HG02623 (cell line): ENCODE data around the gene RAB9A.
"Not testable (repeated sequence)": the region's sequence is repeated elsewhere in the genome, so short reads cannot be mapped to it uniquely, and the experiment has no call there.

Source experiments
- ATAC-seq: cut with Tn5 transposase; IDR thresholded peaks from one replicate; pipeline ENCODE4 v1.9.1; 2021; ENCODE audit warnings: moderate library complexity; ENCODE audit not compliant: unreplicated experiment

RAB9A gene

DNA sequence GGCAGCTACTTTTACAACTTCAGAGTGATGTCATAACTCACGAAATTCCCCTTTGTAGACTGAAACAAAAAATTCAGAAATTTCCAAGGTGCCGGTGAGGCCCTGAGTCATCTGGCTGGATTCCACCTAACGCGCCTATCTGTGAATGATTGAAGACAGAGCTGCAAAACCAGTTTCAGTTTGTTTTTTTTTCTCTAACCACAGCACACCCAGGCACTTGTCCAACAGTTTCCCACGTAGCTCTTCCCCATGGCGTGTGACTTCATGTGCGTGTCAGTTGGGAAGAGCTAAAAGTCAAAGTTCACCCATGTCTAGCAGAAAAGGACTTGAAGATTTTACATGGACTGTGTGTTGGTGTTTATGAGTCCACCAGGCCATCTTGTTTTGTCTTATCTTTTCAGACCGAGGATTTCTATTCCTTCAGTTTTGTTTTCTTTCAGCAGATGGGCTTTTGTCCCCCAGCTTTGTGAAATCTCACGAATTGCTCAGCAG, 19.6 kb upstream of the RAB9A start:
- peak; percentile 67 for ATAC-seq

- not testable (repeated sequence) for ATAC-seq
These were observed 19.2 kb upstream of the RAB9A start for GRCh38 chrX:13669755-13670154.

GRCh38 chrX:13670197-13670596, 18.7 kb upstream of the RAB9A start:
- ATAC-seq = no peak

DNA sequence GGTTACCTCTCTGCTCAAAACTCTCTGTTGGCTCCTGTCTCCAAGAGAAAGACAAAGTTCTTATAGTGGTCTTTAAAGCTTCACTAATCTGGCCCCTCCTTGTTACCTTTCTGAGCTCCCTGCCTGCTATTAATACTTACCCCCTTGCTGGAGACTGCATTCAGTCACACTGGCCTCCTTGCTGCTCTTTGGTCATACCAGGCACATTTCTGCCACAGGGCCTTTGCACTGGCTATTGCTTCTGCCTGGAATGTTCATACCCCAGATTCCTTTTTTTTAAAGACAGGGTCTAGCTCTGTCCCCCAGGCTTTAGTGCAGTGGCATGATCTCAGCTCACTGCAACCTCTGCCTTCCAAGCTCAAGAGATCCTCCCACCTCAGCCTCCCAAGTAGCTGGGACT, 15.9 kb upstream of the RAB9A start:
- no peak for ATAC-seq

- no peak for ATAC-seq
These were observed 12.0 kb upstream of the RAB9A start for GRCh38 chrX:13676885-13677284.

- not testable (repeated sequence) for ATAC-seq
These were observed 9.2 kb upstream of the RAB9A start for GRCh38 chrX:13679700-13680099.

DNA sequence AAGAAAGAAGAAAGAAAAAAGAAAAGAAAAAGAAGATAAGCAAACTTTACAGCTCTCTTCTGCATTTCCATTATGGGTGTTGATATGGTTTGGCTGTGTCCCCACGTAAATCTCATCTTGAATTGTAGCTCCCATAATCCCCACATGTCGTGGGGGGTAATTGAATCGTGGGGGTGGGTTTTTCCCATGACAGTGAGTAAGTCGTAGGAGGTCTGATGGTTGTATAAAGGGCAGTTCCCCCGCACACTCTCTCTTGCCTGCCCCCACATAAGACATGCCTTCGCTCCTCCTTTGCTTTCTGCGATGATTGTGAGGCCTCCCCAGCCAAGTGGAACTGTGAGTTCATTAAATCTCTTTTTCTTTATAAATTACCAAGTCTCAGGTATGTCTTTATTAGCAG, 7.3 kb upstream of the RAB9A start:
- ATAC-seq = no peak

DNA sequence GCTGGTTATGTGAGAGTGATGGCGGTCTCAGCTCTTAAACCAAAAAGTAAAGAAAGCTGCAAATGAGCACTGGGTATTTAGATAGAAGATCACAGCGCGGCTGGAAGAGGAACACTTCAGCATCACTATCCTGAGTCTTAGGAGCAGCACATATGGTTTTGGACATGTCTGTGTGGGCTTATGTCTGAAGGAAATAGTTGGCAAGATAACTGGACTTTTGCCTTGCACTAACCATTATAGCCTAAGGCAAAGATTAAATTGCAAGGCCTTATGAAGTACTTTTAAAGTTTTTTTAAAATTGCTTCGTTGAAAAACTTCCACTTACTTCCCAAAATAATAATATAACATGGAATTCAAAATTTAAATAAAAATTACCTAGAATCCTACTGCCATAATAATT, 4.6 kb upstream of the RAB9A start:
- ATAC-seq = no peak

DNA sequence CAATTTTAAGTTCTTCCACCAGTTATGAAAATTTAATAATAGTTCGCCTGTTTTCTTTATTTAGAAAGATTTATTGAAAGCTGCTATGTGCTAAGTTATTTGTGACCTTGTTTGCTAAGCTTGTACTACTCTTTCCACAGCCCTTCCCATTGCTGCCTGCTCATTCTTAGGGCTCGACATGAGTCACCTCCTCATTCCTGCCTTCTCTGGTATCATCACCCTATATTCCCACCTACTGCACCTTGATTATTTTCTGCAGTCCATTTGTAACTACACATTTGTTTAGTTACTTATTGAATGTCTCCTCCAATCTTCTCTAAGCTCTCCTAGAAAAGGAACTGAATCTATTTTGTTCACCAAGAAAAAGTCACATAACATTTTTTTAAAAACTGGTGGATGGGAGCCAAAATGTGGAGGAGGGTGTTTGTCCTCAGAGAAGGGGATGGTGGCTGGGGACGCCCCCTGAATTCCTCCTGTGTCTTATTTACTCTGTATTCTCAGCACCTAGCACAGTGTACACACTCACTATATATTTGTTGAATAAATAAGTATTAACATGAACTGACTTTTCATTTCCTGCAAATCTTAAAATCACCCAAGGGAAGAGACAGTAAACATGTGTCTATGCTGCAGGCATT, 3.7 kb upstream of the RAB9A start:
- no peak for ATAC-seq

- ATAC-seq = no peak
These were observed 1.7 kb upstream of the RAB9A start for GRCh38 chrX:13687203-13687602.

GRCh38 chrX:13688384-13688957, 457 bp upstream of the RAB9A start:
- ATAC-seq = no peak

DNA sequence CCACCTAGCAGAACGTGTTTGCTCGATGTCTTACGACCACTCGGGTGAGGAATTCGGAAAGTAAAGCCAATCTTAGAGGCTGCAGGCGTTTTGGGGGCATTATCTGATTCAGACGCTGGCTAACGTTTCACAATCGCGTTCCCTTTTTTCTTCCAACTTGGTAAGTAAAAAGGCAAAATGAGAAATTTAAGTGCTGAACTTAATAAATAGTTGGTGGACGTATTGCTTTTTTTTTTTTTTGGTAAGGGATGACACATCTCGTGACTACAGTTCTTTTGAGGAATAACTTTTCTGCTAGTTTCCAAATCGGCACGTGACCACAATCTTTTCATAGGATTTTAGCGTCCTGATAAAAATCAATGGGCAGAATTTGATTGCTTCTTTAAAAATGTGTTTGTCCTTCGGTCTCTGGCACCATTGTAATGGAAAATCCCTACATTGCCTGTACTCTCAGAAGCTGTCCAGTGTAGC, 848 bp downstream of the RAB9A start:
- no peak for ATAC-seq

- ATAC-seq = no peak
These were observed 1.9 kb downstream of the RAB9A start for GRCh38 chrX:13690836-13691235.

DNA sequence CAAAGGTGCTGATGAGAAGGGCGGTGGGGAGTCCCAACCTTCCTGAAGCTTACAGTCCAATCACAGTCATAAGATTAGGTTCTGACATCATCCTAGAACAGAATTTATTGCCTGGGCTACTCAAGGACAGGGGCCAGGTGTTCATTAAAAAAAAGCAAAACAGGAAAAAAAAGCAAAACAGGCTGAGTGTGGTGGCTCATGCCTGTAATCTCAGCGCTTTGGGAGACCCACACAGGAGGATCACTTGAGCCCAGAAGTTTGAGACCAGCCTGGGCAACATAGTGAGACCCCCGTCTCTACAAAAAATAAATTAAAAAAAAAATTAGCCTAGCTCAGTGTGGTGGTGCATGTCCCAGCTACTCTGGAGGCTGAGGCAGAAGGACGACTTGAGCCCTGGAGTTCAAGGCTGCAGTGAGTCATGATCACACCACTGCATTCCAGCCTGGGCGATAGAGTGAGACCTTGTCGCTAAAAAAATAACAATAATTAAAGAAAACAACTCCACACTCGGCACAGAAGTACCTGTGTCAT, 3.0 kb downstream of the RAB9A start:
- ATAC-seq = no peak

- ATAC-seq = no peak
These were observed 3.9 kb downstream of the RAB9A start for GRCh38 chrX:13692771-13693231.

DNA sequence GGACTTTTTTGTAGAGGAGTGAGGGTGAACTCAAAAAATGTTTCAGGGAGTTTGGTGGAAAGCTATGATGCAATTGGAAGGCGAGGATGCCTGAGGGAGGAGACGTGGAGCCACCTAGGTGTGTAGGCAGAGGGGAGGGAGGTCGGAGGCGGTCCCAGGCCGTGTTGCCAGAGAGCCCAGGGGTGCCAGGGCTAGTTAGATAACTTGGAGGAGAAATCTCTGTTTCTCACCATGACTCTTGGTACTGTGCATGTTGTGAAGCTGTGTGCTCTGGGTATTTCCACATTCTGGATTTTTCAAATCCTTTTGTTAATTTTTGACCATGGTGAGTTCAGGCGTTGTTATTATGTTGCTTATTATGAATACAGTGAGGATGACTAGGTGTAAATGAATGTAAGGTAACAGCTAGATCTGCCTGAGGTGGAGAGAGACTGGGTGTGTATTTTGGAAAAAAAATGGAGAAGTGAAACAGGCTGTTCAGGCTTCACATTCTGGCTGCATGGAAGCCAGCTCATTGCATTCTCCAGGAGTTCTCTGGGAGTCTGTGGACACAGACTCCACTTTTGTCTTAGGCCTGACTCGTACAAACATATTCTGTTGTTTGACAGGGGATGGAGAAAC, 4.5 kb downstream of the RAB9A start:
- ATAC-seq = no peak

- ATAC-seq = no peak
These were observed 5.4 kb downstream of the RAB9A start for GRCh38 chrX:13694359-13694758.

- ATAC-seq = no peak
These were observed 6.1 kb downstream of the RAB9A start for GRCh38 chrX:13694983-13695382.

DNA sequence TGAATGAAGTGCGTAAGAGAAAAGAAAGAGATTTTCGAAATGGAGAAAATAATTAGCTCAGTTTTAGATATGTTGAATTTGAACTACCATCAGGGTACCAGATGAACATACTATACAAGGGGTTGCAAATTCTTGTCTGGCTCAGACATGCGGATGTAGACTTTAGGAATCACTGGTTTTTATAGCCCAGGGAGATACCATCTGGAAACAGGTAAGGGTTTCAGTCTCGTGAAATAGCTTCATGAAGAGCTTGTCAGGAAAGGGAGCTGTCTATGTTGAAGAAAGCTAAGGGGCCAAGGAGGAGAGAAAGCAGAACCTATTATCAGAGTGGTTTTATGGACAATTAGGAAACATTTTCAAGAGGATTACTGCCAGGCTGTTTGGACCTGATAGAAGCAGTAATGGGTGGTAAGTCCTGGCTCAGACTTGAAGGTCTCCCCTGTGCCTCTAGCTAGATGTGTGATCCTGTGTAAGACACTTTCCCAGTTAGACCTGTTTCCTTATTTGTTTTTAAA, 6.7 kb downstream of the RAB9A start:
- no peak for ATAC-seq

DNA sequence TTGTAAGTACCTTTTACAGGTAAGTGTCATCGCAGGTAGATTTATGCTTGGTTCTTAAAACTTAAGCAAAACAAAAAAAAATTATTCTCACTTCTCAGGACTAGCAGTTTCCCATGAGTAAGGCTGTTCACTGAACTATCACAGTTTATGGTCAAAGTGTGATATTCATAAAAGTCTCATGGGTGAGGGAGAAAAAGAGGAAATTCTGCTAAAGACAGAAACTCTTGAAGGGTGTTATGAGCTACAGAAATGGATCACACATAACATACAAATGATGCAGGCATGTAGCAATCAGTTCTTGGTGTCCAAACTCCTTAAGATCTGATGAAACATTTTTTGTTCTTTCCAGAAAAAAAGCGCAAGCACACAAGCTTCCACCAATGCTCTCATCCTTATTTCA, 8.5 kb downstream of the RAB9A start:
- ATAC-seq = no peak

DNA sequence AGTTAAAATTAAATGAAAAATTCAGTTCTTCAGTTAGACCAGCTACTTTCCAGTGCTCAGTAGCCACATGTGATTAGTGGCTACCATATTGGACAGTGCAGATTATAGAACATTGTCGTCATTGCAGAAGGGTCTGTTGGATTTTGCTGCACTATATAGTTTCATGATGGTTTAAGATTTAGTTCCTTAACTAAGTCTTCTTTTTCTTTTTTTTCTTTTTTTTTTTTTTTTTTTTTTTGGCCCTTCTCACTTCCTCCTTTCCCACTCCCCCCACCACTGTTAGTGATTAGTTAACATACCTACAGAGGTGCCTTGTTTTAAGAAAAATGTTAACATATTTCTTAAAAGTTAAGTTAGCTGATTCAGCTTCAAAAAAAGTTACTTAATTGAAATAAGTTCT, 9.0 kb downstream of the RAB9A start:
- no peak for ATAC-seq

GRCh38 chrX:13698432-13698831, 9.5 kb downstream of the RAB9A start:
- no peak for ATAC-seq
